Posterior vena cava (tissue), 2 donors: ENCODE measurements around the gene SRRM3. TPM values are rescaled to one million over a fixed set of nuclear protein-coding genes. Genes with fewer than 3 reads are reported as not detected.
"Not testable (repeated sequence)": the region's sequence is repeated elsewhere in the genome, so short reads cannot be mapped to it uniquely, and the experiment has no call there.

Experiments
- DNase-seq: peaks from one replicate; pipeline ENCODE4 v3.0.0-alpha.2; 2020; ENCODE audit warnings: low spot score
- intact Hi-C, 2 donors: fragments of 100-400 bp; cut with DNase I; formaldehyde crosslinking; loops; one replicate each; pipeline versions ENCODE4 v1.14.1 to v1.14.2; 2022 to 2023
- total RNA-seq, 2 donors: library from RNA; stranded (reverse); fragmentation: NEBNext Ultra II Directional; extraction: Animal tissue kit (Norgen Biotek cat#: 25700); gene quantifications; one replicate each; pipeline ENCODE4 v1.2.1, GENCODE V29; 2021
- donor health status: DM: yes; HTN: yes; CAD: no.
- donor health status: DM: yes; HTN: yes; CAD: no.

SRRM3 gene
- total RNA-seq, 2 donors from 2014 or later, result 5.2 to 5.3 TPM

GRCh38 chr7:76278540-76278939 lies 76.8 kb downstream of the SRRM3 start:
- intact Hi-C loops, result no loop called here
- DNase-seq, result no peak

GRCh38 chr7:76280408-76280807 lies 78.7 kb downstream of the SRRM3 start:
- intact Hi-C loops, result loop anchor here in 1 of 2 donors (10.0 kb wide), 1 partner anchor 106 kb away; no protein-coding TSS in a partner anchor
- no peak for DNase-seq

- intact Hi-C loops, result loop anchor here in 1 of 2 donors (10.0 kb wide), 1 partner anchor 106 kb away; no protein-coding TSS in a partner anchor
- no peak for DNase-seq
Observed at GRCh38 chr7:76281006-76281705, 79.5 kb downstream of the SRRM3 start.

GRCh38 chr7:76281706-76282343 lies 80.1 kb downstream of the SRRM3 start:
- intact Hi-C loops, result loop anchor here in 1 of 2 donors (10.0 kb wide), 1 partner anchor 107 kb away; no protein-coding TSS in a partner anchor
- no peak for DNase-seq

- no peak for DNase-seq
- intact Hi-C loops, result loop anchor here in 1 of 2 donors (10.0 kb wide), 1 partner anchor 108 kb away; no protein-coding TSS in a partner anchor
Observed at GRCh38 chr7:76282344-76283253, 80.9 kb downstream of the SRRM3 start.

- DNase-seq, result no peak
- intact Hi-C loops, result loop anchor here in 1 of 2 donors (10.0 kb wide), 1 partner anchor 109 kb away; no protein-coding TSS in a partner anchor
Observed at GRCh38 chr7:76283254-76284159, 81.8 kb downstream of the SRRM3 start.

- intact Hi-C loops, result loop anchor here in 1 of 2 donors (10.0 kb wide), 1 partner anchor 111 kb away; no protein-coding TSS in a partner anchor
- DNase-seq, result no peak
Observed at GRCh38 chr7:76285604-76286374, 84.1 kb downstream of the SRRM3 start.

- intact Hi-C loops, result loop anchor here in 1 of 2 donors (10.0 kb wide), 1 partner anchor 112 kb away; no protein-coding TSS in a partner anchor
Observed at GRCh38 chr7:76286842-76287403, 85.2 kb downstream of the SRRM3 start.

GRCh38 chr7:76290847-76291350 lies 89.2 kb downstream of the SRRM3 start:
- intact Hi-C loops, result loop anchor here in 1 of 2 donors (2.0 kb wide), 1 partner anchor 24 kb away; no protein-coding TSS in a partner anchor
- DNase-seq, result not testable (repeated sequence)

More at GRCh38 chr7:76286842-76287403, 85.2 kb downstream of the SRRM3 start:
- DNase-seq, result no peak

GRCh38 chr7:76291351-76292212 lies 89.9 kb downstream of the SRRM3 start:
- intact Hi-C loops, result loop anchor here in 1 of 2 donors (2.0 kb wide), 1 partner anchor 23 kb away; no protein-coding TSS in a partner anchor
- peak; percentile 98 for DNase-seq

- no peak for DNase-seq
- intact Hi-C loops, result no loop called here
Observed at GRCh38 chr7:76292213-76292573, 90.5 kb downstream of the SRRM3 start.

- DNase-seq, intact Hi-C loops: not testable (repeated sequence)
Observed at GRCh38 chr7:76292911-76293310, 91.2 kb downstream of the SRRM3 start.

- no peak for DNase-seq
- intact Hi-C loops, result no loop called here
Observed at GRCh38 chr7:76293407-76293901, 91.8 kb downstream of the SRRM3 start.

GRCh38 chr7:76294344-76295024 lies 92.8 kb downstream of the SRRM3 start:
- intact Hi-C loops, result no loop called here
- DNase-seq, result peak; percentile 99
